DOHH2 (cell line): ENCODE measurements around the gene DYRK1B.
"Not testable (repeated sequence)": the region's sequence is repeated elsewhere in the genome, so short reads cannot be mapped to it uniquely, and the experiment has no call there.

Experiments
- CTCF ChIP-seq: fragments of 200-600 bp; sonication (generic); IDR thresholded peaks from one replicate; pipeline ENCODE4 v1.5.1; 2014; ENCODE audit warnings: antibody characterized with exemption, mild to moderate bottlenecking, low read depth, low read length; ENCODE audit not compliant: poor library complexity, severe bottlenecking
- EZH2phosphoT487 ChIP-seq: fragments of 200-600 bp; sonication (generic); IDR thresholded peaks from 2 replicates; pipeline ENCODE4 v1.6.1; 2017; ENCODE audit warnings: borderline replicate concordance, mild to moderate bottlenecking, antibody characterized with exemption, low read length, moderate library complexity, mixed read lengths

- not testable (repeated sequence) for TF ChIP-seq CTCF, EZH2phosphoT487
Observed at GRCh38 chr19:39882645-39883044, 48.7 kb upstream of the DYRK1B start.
